GM12891 (cell line): ENCODE measurements around the gene FMNL1.

ENCODE experiments used
- DNase-seq: peaks from one replicate; pipeline ENCODE4 v3.0.0; 2011; ENCODE audit warnings: low spot score; ENCODE audit not compliant: insufficient read length
- FAIRE-seq: peaks from 2 replicates; lab custom pipeline; 2011; peaks lifted over from hg19 to GRCh38; lab: Jason Lieb, UNC
- PAX5 ChIP-seq: IDR thresholded peaks from 2 replicates; pipeline ENCODE4 v1.6.1; 2011; ENCODE audit warnings: low read length, moderate library complexity, mild to moderate bottlenecking; ENCODE audit not compliant: insufficient read depth, severe bottlenecking
- POLR2A ChIP-seq: IDR thresholded peaks from 2 replicates; pipeline ENCODE4 v1.6.1; 2011; ENCODE audit warnings: low read depth, low read length, control low read depth
- POLR2AphosphoS5 ChIP-seq: IDR thresholded peaks from 2 replicates; pipeline ENCODE4 v1.6.1; 2011; ENCODE audit warnings: low read depth, low read length, control low read depth
- POU2F2 ChIP-seq: IDR thresholded peaks from 2 replicates; pipeline ENCODE4 v1.6.1; 2011; ENCODE audit warnings: low read depth, mild to moderate bottlenecking, control low read depth, low read length, moderate library complexity
- SPI1 ChIP-seq: IDR thresholded peaks from 2 replicates; pipeline ENCODE4 v1.6.1; 2011; ENCODE audit warnings: low read depth, low read length, control low read depth
- TAF1 ChIP-seq: IDR thresholded peaks from 2 replicates; pipeline ENCODE4 v1.6.1; 2011; ENCODE audit warnings: low read depth, low read length, control low read depth

The FMNL1 gene

DNA sequence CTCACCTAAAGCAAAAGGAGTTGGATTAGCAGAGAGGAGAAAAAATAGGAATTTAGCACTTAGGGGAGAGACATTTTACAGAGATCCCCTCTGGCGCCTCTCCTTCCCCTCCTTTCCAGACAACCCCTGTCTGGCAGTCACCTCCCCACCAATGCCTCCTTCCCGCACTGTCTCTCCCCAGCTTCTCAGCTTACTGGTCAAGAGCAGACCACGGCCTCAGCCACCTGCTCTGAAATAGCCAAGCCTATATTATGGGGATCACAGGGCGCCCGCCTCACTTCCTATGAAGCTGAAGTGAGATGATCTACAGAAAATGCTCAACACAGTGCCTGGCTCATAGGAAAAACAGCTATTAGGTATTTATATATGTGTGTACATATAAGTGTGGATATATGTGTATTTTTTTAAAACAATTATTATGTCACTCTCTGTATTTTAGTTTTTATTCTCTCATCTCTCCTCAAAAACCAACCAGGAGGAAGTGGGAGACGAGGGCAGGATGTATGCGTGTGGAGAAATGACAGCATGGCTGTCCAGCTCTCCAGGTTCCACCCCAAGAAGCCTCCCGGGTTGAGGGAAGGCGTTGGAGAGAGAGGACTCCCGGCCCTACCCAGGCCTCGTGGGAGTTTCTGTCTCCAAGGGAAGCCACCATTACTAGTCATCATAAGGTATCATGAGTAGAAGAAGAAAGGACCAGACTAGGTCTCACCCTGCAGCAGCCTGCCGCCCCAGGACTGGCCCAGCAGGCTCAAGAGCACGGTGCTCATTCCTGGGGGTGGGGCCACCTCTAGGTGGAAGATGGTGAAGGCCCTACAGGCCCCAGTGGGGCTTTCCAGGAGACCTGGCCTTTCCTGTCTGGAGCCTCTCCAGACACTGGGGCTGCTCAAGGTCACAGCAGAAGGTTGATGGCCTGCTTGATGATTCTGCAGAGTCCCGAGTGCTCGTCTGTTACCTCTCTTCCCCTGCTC, 67.9 kb downstream of the FMNL1 start:
- FAIRE-seq (no peak), DNase-seq (no peak)
- TF ChIP-seq TAF1 (no peak), PAX5 (no peak), POLR2A (no peak), POU2F2 (no peak), POLR2AphosphoS5 (no peak; the same call in 1 of the 2 replicates), SPI1 (no peak)

DNA sequence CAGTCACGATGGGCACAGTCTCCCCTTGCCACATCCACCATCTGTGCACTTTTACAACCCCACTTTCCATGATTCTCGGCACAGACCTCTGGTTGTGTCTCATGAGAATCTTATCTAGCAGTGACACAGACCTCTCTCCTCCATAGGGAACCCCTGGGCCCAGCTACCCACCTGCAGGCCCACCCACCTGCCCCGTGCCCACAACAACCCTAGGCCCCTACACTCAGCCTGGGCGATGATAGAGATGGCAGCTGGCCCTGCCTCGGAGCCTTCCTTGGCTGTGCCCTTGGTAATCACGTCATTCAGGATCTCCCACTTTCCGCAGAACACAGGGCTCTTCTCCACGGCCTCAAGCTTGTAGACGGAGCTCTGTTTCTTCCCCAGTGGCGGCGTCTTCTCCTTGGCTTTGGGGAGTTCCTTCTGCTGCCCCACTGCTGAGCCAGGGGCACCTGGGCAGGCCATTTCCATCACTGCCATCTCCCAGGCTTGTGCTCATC, 68.6 kb downstream of the FMNL1 start:
- TF ChIP-seq TAF1 (no peak), SPI1 (no peak), POLR2A (no peak), POU2F2 (no peak), POLR2AphosphoS5 (no peak)
- FAIRE-seq = no peak
- no peak for DNase-seq

DNA sequence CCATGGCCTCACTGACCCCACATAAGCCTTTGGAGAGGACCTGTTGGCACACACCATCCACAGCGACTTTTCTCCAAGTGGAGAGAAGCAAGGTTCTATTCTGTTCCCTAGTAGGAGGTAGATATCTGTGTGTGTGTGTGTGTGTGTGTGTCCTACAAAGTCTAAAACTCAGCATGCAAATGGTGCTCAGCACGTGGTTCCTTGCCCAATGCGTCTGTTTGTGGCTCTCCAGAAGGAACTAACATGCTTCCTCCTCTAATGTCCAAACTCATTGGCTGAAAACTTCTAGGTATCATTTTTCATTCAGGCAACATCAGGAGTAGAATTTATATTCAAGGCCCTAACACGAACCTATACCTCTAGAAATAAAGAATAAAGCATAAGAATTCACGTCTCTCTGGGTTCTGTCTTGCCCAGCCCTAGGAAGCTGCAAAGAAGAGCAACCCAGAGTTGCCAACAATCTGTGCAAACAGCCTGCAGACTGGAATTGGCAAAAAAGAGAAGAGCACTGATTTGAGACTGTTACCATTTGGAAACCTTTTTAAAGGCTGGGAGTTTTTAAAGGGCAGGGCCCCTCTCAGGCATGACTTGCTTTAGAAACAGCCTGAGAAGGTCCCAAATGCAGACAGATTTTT, 69.6 kb downstream of the FMNL1 start:
- FAIRE-seq = peak; percentile 76
- no peak for TF ChIP-seq TAF1
- no peak for TF ChIP-seq POLR2AphosphoS5
- no peak for TF ChIP-seq PAX5
- peak; percentile 88 for TF ChIP-seq POU2F2

GRCh38 chr17:45292696-45293412, 71.2 kb downstream of the FMNL1 start:
- TF ChIP-seq TAF1 = no peak
- TF ChIP-seq POU2F2 = no peak
- no peak for TF ChIP-seq PAX5
- no peak for TF ChIP-seq SPI1
- TF ChIP-seq POLR2A = no peak
- TF ChIP-seq POLR2AphosphoS5 = no peak; the same call in 1 of the 2 replicates
- DNase-seq (no peak), FAIRE-seq (no peak)

More for the DNA sequence above, 69.6 kb downstream of the FMNL1 start:
- no peak for DNase-seq

DNA sequence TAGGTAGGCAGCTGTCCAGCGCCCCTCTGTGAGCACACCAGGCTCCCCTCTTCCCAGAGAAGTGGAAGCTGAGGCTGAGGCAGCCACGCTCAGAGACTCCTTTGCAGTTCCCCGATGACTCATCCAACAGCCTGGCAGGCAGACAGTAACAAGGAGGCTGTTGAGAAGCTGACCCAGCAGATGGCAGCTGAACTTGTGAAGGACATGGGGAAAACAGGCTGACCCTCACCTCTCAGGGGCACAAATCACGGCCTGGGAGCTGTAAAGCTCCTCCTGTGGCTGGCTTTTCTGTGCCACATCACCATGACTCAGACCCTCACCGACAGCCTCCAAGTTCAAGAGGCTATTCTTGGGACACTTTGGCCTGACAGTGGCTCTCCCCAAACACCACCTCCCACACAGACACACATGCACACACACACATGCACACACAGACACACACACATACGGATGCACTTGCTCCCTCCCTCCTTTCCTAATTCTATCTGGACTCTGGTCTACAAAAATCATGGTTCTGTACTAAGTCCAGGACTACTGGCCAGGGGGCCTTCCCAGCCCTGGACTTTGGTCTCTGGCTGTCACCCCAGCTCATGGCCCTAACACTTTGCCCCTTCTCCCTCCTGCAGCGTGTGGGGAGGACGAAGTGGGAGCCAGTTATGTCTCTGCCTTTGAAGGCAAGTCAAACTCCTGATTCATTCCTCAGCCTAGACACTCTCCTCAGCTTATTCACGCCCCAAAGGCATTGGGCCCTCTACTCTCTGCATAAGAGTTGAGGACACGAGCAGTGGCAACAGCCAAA, 71.9 kb downstream of the FMNL1 start:
- DNase-seq (no peak), FAIRE-seq (peak; percentile 87)
- TF ChIP-seq POLR2A (0 out of 2 replicates have a peak, but pooled peaks have one; percentile 35), SPI1 (0 out of 2 replicates have a peak, but pooled peaks have one; percentile 7), PAX5 (no peak), TAF1 (no peak)

DNA sequence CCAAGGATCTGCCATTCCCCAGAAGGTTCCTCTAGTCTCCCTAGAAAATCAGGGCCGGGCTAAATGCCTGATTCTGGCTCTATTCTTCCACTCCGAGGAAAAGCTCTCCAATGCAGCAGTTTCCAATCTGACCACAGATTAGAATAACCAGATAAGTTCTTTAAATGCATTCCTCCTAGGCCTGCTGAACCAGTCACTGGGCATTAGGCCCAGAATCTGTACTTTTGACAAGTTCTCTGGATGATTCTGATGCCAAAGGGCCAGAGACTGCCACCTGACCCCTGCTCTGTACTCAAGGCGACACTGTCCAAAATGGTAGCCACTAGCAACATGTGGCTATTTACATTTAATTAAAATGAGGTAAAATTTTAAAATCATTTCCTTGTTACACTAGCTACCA, 72.8 kb downstream of the FMNL1 start:
- no peak for FAIRE-seq
- TF ChIP-seq PAX5 = no peak
- TF ChIP-seq POLR2AphosphoS5 = no peak
- no peak for TF ChIP-seq POLR2A
- TF ChIP-seq POU2F2 = no peak
- TF ChIP-seq SPI1 = no peak
- TF ChIP-seq TAF1 = no peak
- no peak for DNase-seq

DNA sequence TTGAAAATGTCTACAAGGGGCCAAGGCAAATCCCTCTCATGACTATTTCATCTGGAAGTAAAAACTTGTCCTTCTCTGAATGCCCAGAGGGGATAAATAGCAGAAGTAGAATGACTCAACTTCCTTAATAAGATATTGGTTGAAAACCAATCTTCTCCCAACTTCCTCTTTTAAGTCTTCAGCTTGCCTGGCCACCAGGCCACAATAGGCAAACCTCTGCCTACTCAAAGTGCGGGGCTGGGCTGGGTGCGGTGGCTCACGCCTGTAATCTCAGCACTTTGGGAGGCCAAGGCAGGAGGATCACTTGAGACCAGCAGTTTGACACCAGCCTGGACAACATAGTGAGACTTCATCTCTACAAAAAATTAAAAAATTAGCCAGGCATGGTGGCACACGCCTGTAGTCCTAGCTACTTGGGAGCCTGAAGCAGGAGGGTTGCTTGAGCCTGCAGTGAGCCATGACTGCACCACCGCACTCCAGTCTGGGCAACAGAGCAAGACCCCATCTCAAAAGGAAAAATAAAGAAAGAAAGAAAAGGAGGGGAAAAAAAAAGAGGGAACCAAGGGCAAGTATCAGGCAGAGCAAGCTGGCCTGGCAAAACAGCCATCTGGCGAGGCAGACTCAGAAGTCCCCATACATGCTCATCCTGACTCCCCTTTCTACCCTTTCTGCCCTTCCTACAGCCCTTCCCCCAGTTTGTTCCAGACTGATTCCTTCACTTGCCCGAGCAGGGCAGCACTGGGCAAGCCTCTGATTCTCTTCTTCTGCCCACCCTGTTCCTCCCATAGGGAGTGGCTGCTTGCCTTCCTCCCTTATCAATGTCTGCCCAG, 74.5 kb downstream of the FMNL1 start:
- no peak for DNase-seq
- FAIRE-seq = no peak
- 0 out of 2 replicates have a peak, but pooled peaks have one; percentile 40 for TF ChIP-seq POU2F2
- no peak for TF ChIP-seq TAF1
- TF ChIP-seq POLR2AphosphoS5 = peak; percentile 27; the same call in 1 of the 2 replicates
- no peak for TF ChIP-seq POLR2A
- peak; percentile 93 for TF ChIP-seq SPI1
- TF ChIP-seq PAX5 = no peak

- TF ChIP-seq PAX5 = no peak
- no peak for TF ChIP-seq TAF1
- no peak; the same call in 1 of the 2 replicates for TF ChIP-seq POLR2A
- no peak for TF ChIP-seq POLR2AphosphoS5
- TF ChIP-seq SPI1 = no peak
- no peak for TF ChIP-seq POU2F2
- DNase-seq = no peak
- no peak for FAIRE-seq
These were observed 75.1 kb downstream of the FMNL1 start for GRCh38 chr17:45296833-45297124.
